Mucosa of stomach (tissue), 1 donor: Measurements from ENCODE around the gene GRM4.

ENCODE experiments used
- H3K27me3 ChIP-seq: one replicate; pipeline ENCODE4 v1.7.0; 2013; ENCODE audit warnings: mild to moderate bottlenecking, low read length; ENCODE audit not compliant: control insufficient read depth, insufficient read depth
- H3K36me3 ChIP-seq: one replicate; pipeline ENCODE4 v1.7.0; 2013; ENCODE audit warnings: low read length; ENCODE audit not compliant: control insufficient read depth, insufficient read depth
- H3K4me1 ChIP-seq: one replicate; pipeline ENCODE4 v1.7.0; 2013; ENCODE audit warnings: mild to moderate bottlenecking, low read length; ENCODE audit not compliant: control insufficient read depth, insufficient read depth
- H3K4me3 ChIP-seq: one replicate; pipeline ENCODE4 v1.7.0; 2013; ENCODE audit warnings: low read length
- H3K9ac ChIP-seq: one replicate; pipeline ENCODE4 v1.7.0; 2013; ENCODE audit warnings: mild to moderate bottlenecking, low read length, moderate library complexity
- H3K9me3 ChIP-seq: one replicate; pipeline ENCODE4 v1.7.0; 2013; ENCODE audit warnings: mild to moderate bottlenecking, low read length, moderate library complexity; ENCODE audit not compliant: control insufficient read depth
- donor health status: Pancreatic carcinoma.

The GRM4 gene

DNA sequence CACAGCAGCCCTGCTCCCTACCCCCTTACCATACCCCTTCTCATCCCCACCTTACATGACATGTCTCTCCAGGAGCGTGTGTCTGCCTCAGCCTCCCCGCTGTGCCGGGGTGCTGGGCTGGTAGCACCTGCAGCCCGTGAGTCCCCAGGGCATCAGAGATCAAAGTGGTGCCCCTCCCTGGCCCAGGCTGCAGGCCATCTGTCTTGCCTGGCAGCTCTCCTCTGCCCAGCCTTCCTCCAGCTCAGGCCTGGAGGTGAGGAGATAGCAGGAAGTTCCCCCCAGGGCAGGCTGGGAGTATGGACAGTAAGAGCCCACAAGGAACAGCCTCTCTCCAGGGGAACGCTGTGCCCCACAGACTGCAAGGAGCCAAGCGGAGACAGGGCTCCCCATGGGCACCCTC is 35.3 kb downstream of the GRM4 start:
- no peaks in the 10 kb centered on the region for H3K27me3 ChIP-seq
- H3K36me3 ChIP-seq = no peaks in the 10 kb centered on the region
- H3K9me3 ChIP-seq = no peaks in the 10 kb centered on the region
- H3K4me3 ChIP-seq = no peak overlapping the region
- no peaks in the 10 kb centered on the region for H3K4me1 ChIP-seq
- no peak overlapping the region for H3K9ac ChIP-seq

- H3K9me3 ChIP-seq = no peaks in the 10 kb centered on the region
- H3K9ac ChIP-seq = no peak overlapping the region
- H3K36me3 ChIP-seq = no peaks in the 10 kb centered on the region
- peaks cover 4% of the 10 kb centered on the region for H3K27me3 ChIP-seq
- no peaks in the 10 kb centered on the region for H3K4me1 ChIP-seq
- no peak overlapping the region for H3K4me3 ChIP-seq
Measured at GRCh38 chr6:34108176-34108575, 37.7 kb downstream of the GRM4 start.

DNA sequence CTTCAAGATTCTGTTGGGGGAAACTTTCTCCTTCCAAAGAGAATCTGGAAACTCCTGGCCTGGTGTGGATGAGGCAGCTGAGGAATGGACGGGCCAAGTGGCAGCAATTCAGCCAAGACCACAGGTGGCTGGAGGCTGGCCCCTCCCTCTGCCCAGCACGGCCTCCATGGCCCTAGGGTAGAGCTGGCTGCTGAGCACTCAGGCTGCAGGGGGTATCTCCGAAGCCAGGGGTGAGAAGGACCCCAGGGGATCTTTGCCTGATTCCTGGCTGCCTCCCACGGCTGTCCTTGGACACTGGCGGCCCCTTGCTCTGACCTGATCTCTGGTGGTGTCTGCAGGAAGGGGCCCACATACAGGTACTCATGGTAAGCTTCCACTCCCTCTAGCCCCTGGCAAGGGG is 39.0 kb downstream of the GRM4 start:
- H3K9ac ChIP-seq = no peak overlapping the region
- no peaks in the 10 kb centered on the region for H3K9me3 ChIP-seq
- no peak overlapping the region for H3K4me3 ChIP-seq
- H3K36me3 ChIP-seq = no peaks in the 10 kb centered on the region
- H3K4me1 ChIP-seq = no peaks in the 10 kb centered on the region
- H3K27me3 ChIP-seq = peaks cover 4% of the 10 kb centered on the region

DNA sequence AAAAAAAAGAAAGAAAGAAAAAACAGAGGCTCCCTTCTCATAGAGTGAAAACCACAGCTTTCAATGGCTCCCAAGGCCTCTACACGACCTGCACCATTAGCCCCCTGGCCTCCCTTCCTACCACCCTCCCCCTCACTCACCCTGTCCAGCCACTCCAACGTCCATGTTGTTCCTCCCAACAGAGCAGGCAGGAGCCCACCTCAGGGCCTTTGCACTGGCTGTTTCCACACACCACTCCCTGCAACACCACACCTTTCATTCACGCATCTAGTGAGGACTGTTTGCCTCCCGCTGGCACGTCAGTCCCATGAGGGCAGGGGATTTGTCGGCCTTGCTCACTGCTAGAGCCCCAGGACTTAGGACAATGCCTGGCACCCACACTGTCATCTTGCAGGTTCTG is 39.5 kb downstream of the GRM4 start:
- no peaks in the 10 kb centered on the region for H3K9me3 ChIP-seq
- H3K4me1 ChIP-seq = no peaks in the 10 kb centered on the region
- peaks cover 4% of the 10 kb centered on the region for H3K27me3 ChIP-seq
- H3K4me3 ChIP-seq = no peak overlapping the region
- no peak overlapping the region for H3K9ac ChIP-seq
- no peaks in the 10 kb centered on the region for H3K36me3 ChIP-seq

DNA sequence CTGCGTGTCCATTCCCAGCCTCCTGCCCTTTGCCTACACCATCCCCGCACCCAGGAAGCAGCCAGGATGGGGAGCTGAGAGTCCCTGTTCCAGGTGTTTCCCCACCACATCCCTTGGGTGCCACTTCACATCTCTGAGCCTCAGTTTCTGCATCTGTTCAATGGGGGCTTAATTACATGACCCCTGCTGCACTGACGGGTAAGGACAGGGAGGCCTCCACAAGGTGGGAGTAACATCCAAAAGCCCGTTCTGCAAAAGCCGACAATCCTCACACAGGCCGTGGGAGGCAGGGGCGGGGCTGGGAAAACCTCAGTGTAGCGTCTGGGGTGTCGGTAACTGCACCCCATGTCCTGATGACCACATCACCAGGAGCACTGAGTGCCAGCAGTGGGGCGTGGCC is 41.3 kb downstream of the GRM4 start:
- no peaks in the 10 kb centered on the region for H3K36me3 ChIP-seq
- H3K9me3 ChIP-seq = no peaks in the 10 kb centered on the region
- no peak overlapping the region for H3K9ac ChIP-seq
- H3K4me1 ChIP-seq = no peaks in the 10 kb centered on the region
- H3K4me3 ChIP-seq = no peak overlapping the region
- H3K27me3 ChIP-seq = peaks cover 4% of the 10 kb centered on the region

GRCh38 chr6:34104186-34104585 is 41.7 kb downstream of the GRM4 start:
- Histone ChIP-seq H3K36me3 (no peaks in the 10 kb centered on the region), H3K9me3 (no peaks in the 10 kb centered on the region), H3K27me3 (peaks cover 4% of the 10 kb centered on the region), H3K4me3 (no peak overlapping the region), H3K9ac (no peak overlapping the region), H3K4me1 (no peaks in the 10 kb centered on the region)

- H3K36me3 ChIP-seq = no peaks in the 10 kb centered on the region
- H3K9ac ChIP-seq = no peak overlapping the region
- no peaks in the 10 kb centered on the region for H3K9me3 ChIP-seq
- peaks cover 4% of the 10 kb centered on the region for H3K27me3 ChIP-seq
- H3K4me1 ChIP-seq = no peaks in the 10 kb centered on the region
- no peak overlapping the region for H3K4me3 ChIP-seq
Measured at GRCh38 chr6:34103321-34103720, 42.6 kb downstream of the GRM4 start.

DNA sequence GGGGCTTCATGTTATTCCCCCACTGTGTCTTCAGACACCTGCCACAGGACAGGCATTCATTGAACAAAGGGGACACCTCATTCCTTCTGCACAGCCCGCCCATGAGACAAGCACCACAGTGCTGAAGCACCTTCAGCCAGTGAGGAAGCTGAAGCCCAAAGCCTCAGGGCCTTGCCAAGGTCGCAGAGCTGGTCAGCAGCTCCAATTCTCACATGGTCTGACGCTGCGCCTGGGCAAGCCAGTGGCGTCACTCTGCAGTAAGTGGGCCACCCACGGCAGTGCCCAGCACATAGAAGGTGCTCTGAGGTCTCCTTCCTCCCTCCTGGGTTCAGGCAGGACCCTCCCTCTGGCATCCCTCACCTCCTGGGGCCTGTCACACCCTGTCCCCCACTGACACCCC is 43.2 kb downstream of the GRM4 start:
- H3K9me3 ChIP-seq = no peaks in the 10 kb centered on the region
- no peaks in the 10 kb centered on the region for H3K36me3 ChIP-seq
- H3K4me1 ChIP-seq = no peaks in the 10 kb centered on the region
- peaks cover 4% of the 10 kb centered on the region for H3K27me3 ChIP-seq
- H3K9ac ChIP-seq = no peak overlapping the region
- no peak overlapping the region for H3K4me3 ChIP-seq

DNA sequence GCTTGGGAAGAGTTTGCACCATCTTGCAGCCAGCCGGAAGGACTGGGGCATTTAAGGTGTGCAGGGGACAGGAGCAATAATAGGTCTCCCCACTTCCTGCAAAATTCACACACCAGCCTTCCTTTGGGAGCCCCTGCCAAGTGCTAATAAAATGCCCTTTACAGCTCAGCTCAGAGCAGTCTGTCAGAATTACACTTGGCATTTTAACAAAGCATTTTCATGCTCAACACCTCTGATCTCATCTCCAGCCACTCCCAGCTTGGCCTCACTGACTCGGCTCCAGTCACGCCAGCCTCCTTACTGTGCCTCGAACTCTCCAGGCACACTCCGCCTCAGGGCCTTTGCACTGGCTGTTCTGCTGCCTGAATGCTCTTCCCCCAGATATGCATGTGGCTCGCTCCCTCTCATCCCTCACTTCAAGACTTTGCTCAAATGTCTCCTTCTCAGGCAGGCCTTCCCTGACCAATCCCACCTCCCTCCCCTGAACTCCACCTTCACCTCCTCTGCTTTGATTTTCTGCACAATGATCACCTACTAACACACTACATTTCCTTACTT is 43.7 kb downstream of the GRM4 start:
- Histone ChIP-seq H3K4me1 (no peaks in the 10 kb centered on the region), H3K4me3 (no peak overlapping the region), H3K9me3 (no peaks in the 10 kb centered on the region), H3K36me3 (no peaks in the 10 kb centered on the region), H3K27me3 (peaks cover 4% of the 10 kb centered on the region), H3K9ac (no peak overlapping the region)

DNA sequence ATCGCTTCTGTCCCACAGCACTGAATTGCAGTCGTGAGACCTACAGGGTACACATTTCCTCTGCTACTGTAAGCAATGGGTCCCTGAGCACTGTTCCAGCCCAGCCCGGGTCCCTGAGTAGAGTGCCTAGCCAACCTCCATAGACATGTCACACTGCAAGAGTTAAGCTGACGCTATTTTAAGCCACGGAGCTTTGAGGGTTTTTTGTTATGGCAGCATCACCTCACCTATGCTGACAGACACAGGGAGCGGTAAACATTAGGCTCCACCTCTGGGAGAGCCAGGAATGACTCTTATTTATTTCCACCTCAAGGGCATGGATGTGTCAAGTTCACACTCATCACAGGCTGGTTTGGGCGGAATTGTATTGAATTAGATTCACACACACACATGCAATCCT is 45.1 kb downstream of the GRM4 start:
- H3K36me3 ChIP-seq = no peaks in the 10 kb centered on the region
- H3K27me3 ChIP-seq = peaks cover 13% of the 10 kb centered on the region
- no peaks in the 10 kb centered on the region for H3K4me1 ChIP-seq
- H3K9ac ChIP-seq = no peak overlapping the region
- no peaks in the 10 kb centered on the region for H3K9me3 ChIP-seq
- no peak overlapping the region for H3K4me3 ChIP-seq

- Histone ChIP-seq H3K4me1 (no peaks in the 10 kb centered on the region), H3K9ac (no peak overlapping the region), H3K36me3 (no peaks in the 10 kb centered on the region), H3K9me3 (no peaks in the 10 kb centered on the region), H3K27me3 (peaks cover 20% of the 10 kb centered on the region), H3K4me3 (no peak overlapping the region)
Measured at GRCh38 chr6:34099878-34100277, 46.0 kb downstream of the GRM4 start.

DNA sequence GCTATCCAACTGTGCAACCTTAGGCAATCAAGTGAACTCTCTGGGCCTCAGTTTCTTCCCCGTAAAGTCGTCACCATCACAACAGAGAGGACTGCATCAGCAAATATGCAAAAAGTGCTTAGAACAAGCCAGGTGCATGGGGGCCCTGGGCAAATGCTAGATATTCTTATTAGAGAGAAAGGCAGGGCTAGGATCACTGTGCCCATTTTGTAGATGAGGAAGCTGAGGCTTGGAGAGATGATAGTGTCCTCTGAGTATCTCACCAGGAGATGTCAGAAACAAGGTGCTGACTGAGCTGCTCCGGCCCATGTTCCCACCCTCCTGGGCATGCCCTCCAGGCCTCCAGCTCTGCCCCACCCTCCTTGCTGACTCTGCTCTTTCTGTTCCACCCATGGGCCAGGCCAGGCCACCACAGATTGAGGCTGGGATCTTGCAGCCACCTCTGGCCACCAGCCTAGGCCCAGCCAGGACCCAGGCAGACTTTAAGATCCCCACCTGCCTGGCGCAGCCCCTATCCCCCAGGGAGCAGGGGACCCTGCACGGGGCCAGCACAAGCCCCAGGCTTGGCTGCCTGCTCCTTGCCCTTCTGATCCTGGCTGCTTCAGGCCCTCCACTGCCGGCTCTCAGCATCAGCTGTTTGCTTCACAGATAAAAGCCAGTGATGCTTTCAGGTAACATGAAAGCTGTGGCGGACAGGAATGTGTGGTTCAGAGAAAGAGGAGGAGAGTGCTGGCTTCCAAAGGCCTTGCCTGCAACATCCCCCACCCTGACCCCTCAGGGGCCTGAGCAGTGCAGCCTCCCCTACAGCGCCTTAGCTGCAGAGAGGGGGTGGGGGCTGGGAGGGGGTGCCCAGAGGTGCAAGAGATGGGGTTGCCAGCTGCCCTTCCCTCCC is 47.6 kb downstream of the GRM4 start:
- no peaks in the 10 kb centered on the region for H3K9me3 ChIP-seq
- no peak overlapping the region for H3K4me3 ChIP-seq
- H3K9ac ChIP-seq = no peak overlapping the region
- no peaks in the 10 kb centered on the region for H3K4me1 ChIP-seq
- H3K36me3 ChIP-seq = no peaks in the 10 kb centered on the region
- peaks cover 25% of the 10 kb centered on the region for H3K27me3 ChIP-seq
